K562 (cell line): ENCODE results near the gene ATP1A2. TPM values are rescaled to one million over a fixed set of nuclear protein-coding genes. Genes with fewer than 3 reads are reported as not detected.

Source experiments
- ATAC-seq: fragments of 200-7000 bp; cut with Tn5 transposase; 3 replicates; pipeline ENCODE4 v1.9.1; 2020; ENCODE audit warnings: moderate library complexity
- BruUV-seq: library from RNA; stranded (reverse); fragments of 400-500 nt; replicated peaks from 2 replicates; lab custom pipeline; 2021; lab: Mats Ljungman, UMichigan
- CTCF ChIA-PET: fragments of 300-600 bp; formaldehyde crosslinking; extraction: SDS; loops from one replicate; lab custom pipeline; 2021; ENCODE audit warnings: low intra/inter-chr PET ratio; lab: Yijun Ruan, JAX
- POLR2A ChIA-PET: fragments of 300-600, 350-650 bp; sonication (Branson Sonifier 250); formaldehyde crosslinking; extraction: SDS; loops from one replicate; lab custom pipeline; 2021; ENCODE audit warnings: antibody characterized with exemption, inconsistent platforms; lab: Yijun Ruan, JAX
- DNase-seq, 4 experiments: peaks; one replicate each; pipeline versions ENCODE4 v3.0.0 to v3.0.0-alpha.2; 2011 to 2018; ENCODE audit warnings: low spot score in 3 of 4, mixed read lengths in 3 of 4; ENCODE audit errors: extremely low read depth in 1 of 4
- FAIRE-seq: peaks from 2 replicates; lab custom pipeline; 2011; peaks lifted over from hg19 to GRCh38; lab: Jason Lieb, UNC
- H2AFZ ChIP-seq: 2 replicates; pipeline ENCODE4 v1.6.0; 2011; ENCODE audit warnings: low read depth, low read length, control low read depth, inconsistent platforms
- H3K27ac ChIP-seq: fragments of 200-600 bp; 3 replicates; pipeline ENCODE4 v1.8.0; 2011; ENCODE audit warnings: low read depth, mild to moderate bottlenecking, control low read depth, inconsistent platforms, low read length, moderate library complexity, mixed read lengths; ENCODE audit errors: extremely low read depth
- H3K27me3 ChIP-seq, 2 experiments: fragments of 300-600 bp in 1 of 2; 2 replicates in 1 of 2; 3 replicates in 1 of 2; pipeline versions ENCODE4 v1.6.0 to v1.8.0; 2011; ENCODE audit warnings: inconsistent platforms in 2 of 2, low read length in 2 of 2, mild to moderate bottlenecking in 1 of 2, mixed read lengths in 1 of 2, moderate library complexity in 1 of 2; ENCODE audit not compliant: control insufficient read depth in 2 of 2, insufficient read depth in 2 of 2
- H3K36me3 ChIP-seq: fragments of 300-600 bp; 3 replicates; pipeline ENCODE4 v1.8.0; 2011; ENCODE audit warnings: mild to moderate bottlenecking, low read length, inconsistent platforms; ENCODE audit not compliant: control insufficient read depth, insufficient read depth
- H3K4me1 ChIP-seq, 2 experiments: fragments of 200-600 bp in 1 of 2; replicated peaks in 1 of 2; 2 replicates in 1 of 2; 3 replicates in 1 of 2; pipeline versions ENCODE4 v1.5.1 to v1.8.0; 2011; ENCODE audit warnings: inconsistent platforms in 2 of 2, low read length in 2 of 2, mild to moderate bottlenecking in 1 of 2, mixed read lengths in 1 of 2, moderate library complexity in 1 of 2; ENCODE audit not compliant: control insufficient read depth in 2 of 2, insufficient read depth in 2 of 2
- H3K4me2 ChIP-seq: 2 replicates; pipeline ENCODE4 v1.6.1; 2011; ENCODE audit warnings: low read length, control low read depth, inconsistent platforms, mixed read lengths; ENCODE audit not compliant: insufficient read depth
- H3K4me3 ChIP-seq: fragments of 200-600 bp; sonication (generic), shearing (Covaris generic); 2 replicates; pipeline ENCODE4 v1.5.1; 2016; ENCODE audit warnings: control low read depth, inconsistent platforms
- H3K79me2 ChIP-seq: fragments of 200-600 bp; 3 replicates; pipeline ENCODE4 v1.8.0; 2011; ENCODE audit warnings: low read length, inconsistent platforms; ENCODE audit not compliant: control insufficient read depth, insufficient read depth
- H3K9ac ChIP-seq, 2 experiments: 2 replicates each; pipeline versions ENCODE4 v1.6.0 to v1.6.1; 2011; ENCODE audit warnings: low read depth in 2 of 2, low read length in 2 of 2, control low read depth in 1 of 2, inconsistent platforms in 1 of 2, mild to moderate bottlenecking in 1 of 2, mixed read lengths in 1 of 2; ENCODE audit not compliant: insufficient read depth in 1 of 2
- H3K9me1 ChIP-seq: one replicate; pipeline ENCODE4 v1.6.0; 2011; ENCODE audit warnings: inconsistent platforms, mild to moderate bottlenecking, low read length, moderate library complexity; ENCODE audit not compliant: control insufficient read depth, insufficient read depth
- H3K9me3 ChIP-seq: replicated peaks from 2 replicates; pipeline ENCODE4 v1.5.1; 2011; ENCODE audit warnings: low read depth, low read length, inconsistent platforms; ENCODE audit not compliant: control insufficient read depth, insufficient read depth
- H4K20me1 ChIP-seq: replicated peaks from 2 replicates; pipeline ENCODE4 v1.6.1; 2011; ENCODE audit warnings: low read length, inconsistent platforms, mixed read lengths; ENCODE audit not compliant: control insufficient read depth, insufficient read depth
- NFIC ChIP-seq: fragments of 450-650 bp; IDR thresholded peaks from 2 replicates; pipeline ENCODE4 v1.6.1; 2017; ENCODE audit warnings: mild to moderate bottlenecking, inconsistent platforms
- OTX1 ChIP-seq: fragments of 450-650 bp; formaldehyde crosslinking; IDR thresholded peaks from 2 replicates; pipeline ENCODE4 v1.4.0; 2022; ENCODE audit warnings: mild to moderate bottlenecking
- PTTG1 ChIP-seq: fragments of 450-650 bp; IDR thresholded peaks from 2 replicates; pipeline ENCODE4 v1.6.1; 2016; ENCODE audit warnings: low read depth, mild to moderate bottlenecking, missing genetic modification characterization, missing compliant biosample characterization
- ZKSCAN3 ChIP-seq: fragments of 250-450 bp; sonication (Bioruptor Pico); IDR thresholded peaks from 2 replicates; pipeline ENCODE4 v1.4.0; 2020
- ZNF347 ChIP-seq: fragments of 450-650 bp; formaldehyde crosslinking; IDR thresholded peaks from 2 replicates; pipeline ENCODE4 v1.4.0; 2020; ENCODE audit warnings: low read depth, mild to moderate bottlenecking, moderate library complexity
- ZNF408 ChIP-seq: fragments of 250-450 bp; sonication (Bioruptor Pico); IDR thresholded peaks from 2 replicates; pipeline ENCODE4 v1.4.0; 2020; ENCODE audit warnings: low read depth, mild to moderate bottlenecking, moderate library complexity
- WGBS: fragments of 100-300 bp; shearing (Covaris generic); methylation state at CpG from one replicate; pipeline ENCODE4 v1.1.6; 2016; ENCODE audit warnings: low coverage, mixed read lengths; ENCODE audit not compliant: insufficient coverage; ENCODE audit errors: missing lambda C conversion rate; 5-methylcytosine and 5-hydroxymethylcytosine counted together
- in situ Hi-C: fragments of 300-500 bp; cut with MboI; formaldehyde crosslinking; loops from 4 replicates; pipeline ENCODE4 v1.15.0; 2018; ENCODE audit warnings: inconsistent platforms, mixed read lengths
- intact Hi-C: fragments of 100-400 bp; cut with micrococcal nuclease; formaldehyde crosslinking; loops from 2 replicates; pipeline ENCODE4 v1.14.2; 2022
- polyA plus RNA-seq, 8 experiments: library from polyadenylated mRNA; depleted of rRNA in 4 of 8; stranded (reverse) in 5 of 8; unstranded in 3 of 8; fragments of >200 nt; fragmentation: Nextera tagmentation in 2 of 8; fragmentation: Illumina TruSeq in 1 of 8; extraction: Ambion mirVana in 2 of 8; extraction: Trizol in 1 of 8; gene quantifications; 2 replicates each; pipeline versions ENCODE4 v1.2.1 to v1.2.3, GENCODE V29; 2011 to 2014; ENCODE audit warnings: inconsistent platforms in 1 of 8, missing spikeins in 1 of 8
- total RNA-seq, 7 experiments: library from RNA; depleted of rRNA in 6 of 7; stranded (reverse); fragments of >200 nt in 6 of 7; fragmentation: Illumina TruSeq in 2 of 7; extraction: Trizol in 2 of 7; gene quantifications; 2 replicates each; pipeline versions ENCODE4 v1.2.1 to v1.2.3, GENCODE V29; 2011 to 2021; ENCODE audit warnings: low replicate concordance in 1 of 7
- TF ChIP-seq, protein P1 (sequence below): fragments of 450-650 bp; IDR thresholded peaks from 2 replicates; pipeline ENCODE4 v1.6.1; 2016; ENCODE audit warnings: low read depth
- TF ChIP-seq, protein P2 (sequence below): sonication (generic); formaldehyde crosslinking; IDR thresholded peaks from 2 replicates; pipeline ENCODE4 v1.8.1; 2023; ENCODE audit warnings: mild to moderate bottlenecking, missing genetic modification reagents
- TF ChIP-seq, protein P3 (sequence below): fragments of 450-650 bp; formaldehyde crosslinking; IDR thresholded peaks from 2 replicates; pipeline ENCODE4 v1.4.0; 2020; ENCODE audit warnings: mild to moderate bottlenecking, moderate library complexity

The ATP1A2 gene
- total and polyA plus RNA-seq, 9 of the 15 experiments (the other 6 are each of a cell fraction or from before 2014, with no cell fraction given): 0.04 to 0.11 (median 0.09) TPM; not detected in 6

- TF ChIP-seq, protein P1, sequence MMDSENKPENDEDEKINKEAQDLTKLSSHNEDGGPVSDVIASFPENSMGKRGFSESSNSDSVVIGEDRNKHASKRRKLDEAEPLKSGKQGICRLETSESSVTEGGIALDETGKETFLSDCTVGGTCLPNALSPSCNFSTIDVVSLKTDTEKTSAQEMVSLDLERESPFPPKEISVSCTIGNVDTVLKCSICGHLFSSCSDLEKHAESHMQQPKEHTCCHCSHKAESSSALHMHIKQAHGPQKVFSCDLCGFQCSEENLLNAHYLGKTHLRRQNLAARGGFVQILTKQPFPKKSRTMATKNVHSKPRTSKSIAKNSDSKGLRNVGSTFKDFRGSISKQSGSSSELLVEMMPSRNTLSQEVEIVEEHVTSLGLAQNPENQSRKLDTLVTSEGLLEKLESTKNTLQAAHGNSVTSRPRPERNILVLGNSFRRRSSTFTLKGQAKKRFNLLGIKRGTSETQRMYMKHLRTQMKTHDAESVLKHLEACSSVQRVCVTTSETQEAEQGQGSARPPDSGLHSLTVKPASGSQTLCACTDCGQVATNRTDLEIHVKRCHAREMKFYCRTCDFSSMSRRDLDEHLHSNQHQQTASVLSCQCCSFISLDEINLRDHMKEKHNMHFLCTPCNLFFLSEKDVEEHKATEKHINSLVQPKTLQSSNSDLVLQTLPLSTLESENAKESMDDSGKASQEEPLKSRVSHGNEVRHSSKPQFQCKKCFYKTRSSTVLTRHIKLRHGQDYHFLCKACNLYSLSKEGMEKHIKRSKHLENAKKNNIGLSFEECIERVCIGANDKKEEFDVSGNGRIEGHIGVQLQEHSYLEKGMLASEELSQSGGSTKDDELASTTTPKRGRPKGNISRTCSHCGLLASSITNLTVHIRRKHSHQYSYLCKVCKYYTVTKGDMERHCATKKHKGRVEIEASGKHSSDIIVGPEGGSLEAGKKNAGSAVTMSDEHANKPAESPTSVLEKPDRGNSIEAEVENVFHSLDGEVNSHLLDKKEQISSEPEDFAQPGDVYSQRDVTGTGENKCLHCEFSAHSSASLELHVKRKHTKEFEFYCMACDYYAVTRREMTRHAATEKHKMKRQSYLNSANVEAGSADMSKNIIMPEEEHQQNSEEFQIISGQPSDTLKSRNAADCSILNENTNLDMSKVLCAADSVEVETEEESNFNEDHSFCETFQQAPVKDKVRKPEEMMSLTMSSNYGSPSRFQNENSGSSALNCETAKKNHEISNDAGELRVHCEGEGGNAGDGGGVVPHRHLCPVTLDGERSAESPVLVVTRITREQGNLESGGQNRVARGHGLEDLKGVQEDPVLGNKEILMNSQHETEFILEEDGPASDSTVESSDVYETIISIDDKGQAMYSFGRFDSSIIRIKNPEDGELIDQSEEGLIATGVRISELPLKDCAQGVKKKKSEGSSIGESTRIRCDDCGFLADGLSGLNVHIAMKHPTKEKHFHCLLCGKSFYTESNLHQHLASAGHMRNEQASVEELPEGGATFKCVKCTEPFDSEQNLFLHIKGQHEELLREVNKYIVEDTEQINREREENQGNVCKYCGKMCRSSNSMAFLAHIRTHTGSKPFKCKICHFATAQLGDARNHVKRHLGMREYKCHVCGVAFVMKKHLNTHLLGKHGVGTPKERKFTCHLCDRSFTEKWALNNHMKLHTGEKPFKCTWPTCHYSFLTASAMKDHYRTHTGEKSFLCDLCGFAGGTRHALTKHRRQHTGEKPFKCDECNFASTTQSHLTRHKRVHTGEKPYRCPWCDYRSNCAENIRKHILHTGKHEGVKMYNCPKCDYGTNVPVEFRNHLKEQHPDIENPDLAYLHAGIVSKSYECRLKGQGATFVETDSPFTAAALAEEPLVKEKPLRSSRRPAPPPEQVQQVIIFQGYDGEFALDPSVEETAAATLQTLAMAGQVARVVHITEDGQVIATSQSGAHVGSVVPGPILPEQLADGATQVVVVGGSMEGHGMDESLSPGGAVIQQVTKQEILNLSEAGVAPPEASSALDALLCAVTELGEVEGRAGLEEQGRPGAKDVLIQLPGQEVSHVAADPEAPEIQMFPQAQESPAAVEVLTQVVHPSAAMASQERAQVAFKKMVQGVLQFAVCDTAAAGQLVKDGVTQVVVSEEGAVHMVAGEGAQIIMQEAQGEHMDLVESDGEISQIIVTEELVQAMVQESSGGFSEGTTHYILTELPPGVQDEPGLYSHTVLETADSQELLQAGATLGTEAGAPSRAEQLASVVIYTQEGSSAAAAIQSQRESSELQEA: no peak
- TF ChIP-seq ZNF408: no peak
These were observed 63.8 kb downstream of the ATP1A2 start (continued) for GRCh38 chr1:160179336-160179735.

- Histone ChIP-seq H3K4me2 (no peak overlapping the region), H3K27ac (no peak overlapping the region), H2AFZ (no peak overlapping the region), H3K9ac (no peak overlapping the region), H3K36me3 (no peaks in the 10 kb centered on the region), H3K9me1 (no peaks in the 10 kb centered on the region), H3K27me3 (peaks cover 32 to 56% of the 10 kb centered on the region in 2 experiments), H4K20me1 (no peaks in the 10 kb centered on the region), H3K79me2 (no peaks in the 10 kb centered on the region), H3K4me1 (no peaks in the 10 kb centered on the region), H3K9me3 (no peaks in the 10 kb centered on the region), H3K4me3 (no peak overlapping the region)
- in situ Hi-C loops (no loop called here), intact Hi-C loops (no loop called here)
- ChIA-PET POLR2A (interaction anchor here (1.0 kb wide), 1 partner anchor 14 kb away, joined by 4 read pairs; no protein-coding TSS in a partner anchor), CTCF (no interaction called here)
- DNase-seq (no peak), FAIRE-seq (no peak), ATAC-seq (no peak)
- WGBS: 0% methylated on average over 7 of the region's 7 CpGs
- no TSS peak for BruUV-seq
- TF ChIP-seq, protein P2, sequence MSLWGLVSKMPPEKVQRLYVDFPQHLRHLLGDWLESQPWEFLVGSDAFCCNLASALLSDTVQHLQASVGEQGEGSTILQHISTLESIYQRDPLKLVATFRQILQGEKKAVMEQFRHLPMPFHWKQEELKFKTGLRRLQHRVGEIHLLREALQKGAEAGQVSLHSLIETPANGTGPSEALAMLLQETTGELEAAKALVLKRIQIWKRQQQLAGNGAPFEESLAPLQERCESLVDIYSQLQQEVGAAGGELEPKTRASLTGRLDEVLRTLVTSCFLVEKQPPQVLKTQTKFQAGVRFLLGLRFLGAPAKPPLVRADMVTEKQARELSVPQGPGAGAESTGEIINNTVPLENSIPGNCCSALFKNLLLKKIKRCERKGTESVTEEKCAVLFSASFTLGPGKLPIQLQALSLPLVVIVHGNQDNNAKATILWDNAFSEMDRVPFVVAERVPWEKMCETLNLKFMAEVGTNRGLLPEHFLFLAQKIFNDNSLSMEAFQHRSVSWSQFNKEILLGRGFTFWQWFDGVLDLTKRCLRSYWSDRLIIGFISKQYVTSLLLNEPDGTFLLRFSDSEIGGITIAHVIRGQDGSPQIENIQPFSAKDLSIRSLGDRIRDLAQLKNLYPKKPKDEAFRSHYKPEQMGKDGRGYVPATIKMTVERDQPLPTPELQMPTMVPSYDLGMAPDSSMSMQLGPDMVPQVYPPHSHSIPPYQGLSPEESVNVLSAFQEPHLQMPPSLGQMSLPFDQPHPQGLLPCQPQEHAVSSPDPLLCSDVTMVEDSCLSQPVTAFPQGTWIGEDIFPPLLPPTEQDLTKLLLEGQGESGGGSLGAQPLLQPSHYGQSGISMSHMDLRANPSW: no peak
- no peak for TF ChIP-seq OTX1 (CRISPR knock-in tag)
- no peak for TF ChIP-seq PTTG1
- TF ChIP-seq ZKSCAN3 (CRISPR knock-in tag): no peak
- no peak for TF ChIP-seq NFIC
- TF ChIP-seq, protein P3, sequence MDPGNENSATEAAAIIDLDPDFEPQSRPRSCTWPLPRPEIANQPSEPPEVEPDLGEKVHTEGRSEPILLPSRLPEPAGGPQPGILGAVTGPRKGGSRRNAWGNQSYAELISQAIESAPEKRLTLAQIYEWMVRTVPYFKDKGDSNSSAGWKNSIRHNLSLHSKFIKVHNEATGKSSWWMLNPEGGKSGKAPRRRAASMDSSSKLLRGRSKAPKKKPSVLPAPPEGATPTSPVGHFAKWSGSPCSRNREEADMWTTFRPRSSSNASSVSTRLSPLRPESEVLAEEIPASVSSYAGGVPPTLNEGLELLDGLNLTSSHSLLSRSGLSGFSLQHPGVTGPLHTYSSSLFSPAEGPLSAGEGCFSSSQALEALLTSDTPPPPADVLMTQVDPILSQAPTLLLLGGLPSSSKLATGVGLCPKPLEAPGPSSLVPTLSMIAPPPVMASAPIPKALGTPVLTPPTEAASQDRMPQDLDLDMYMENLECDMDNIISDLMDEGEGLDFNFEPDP (CRISPR knock-in tag): no peak
- TF ChIP-seq ZNF347 (CRISPR knock-in tag): no peak
These were observed 70.7 kb downstream of the ATP1A2 start for GRCh38 chr1:160186246-160186645.
